ENCODE data around the gene PUS3.

Gene PUS3

GRCh38 chr11:125941267-125941618, 38.2 kb upstream of the PUS3 start:
- H3K14ac ChIP-seq (ENCODE audit: low read length) = no peak overlapping the region
- no peaks in the 10 kb centered on the region for H3K36me3 ChIP-seq (replicated peaks in 1 of 2; ENCODE audit: control insufficient read depth in 2 of 2, insufficient read depth in 2 of 2, low read length in 2 of 2)
- no CpG with 5 or more reads among the region's 4 CpGs for WGBS, 2 donors (ENCODE audit: extremely low coverage in 2 of 2, insufficient read length in 2 of 2, insufficient replicate concordance in 1 of 2)
- H3K23ac ChIP-seq (ENCODE audit: low read depth, low read length, poor library complexity) = no peak overlapping the region
- no peak overlapping the region for H2BK120ac ChIP-seq (ENCODE audit: low read depth, low read length)
- peak overlapping the region; percentile 40 for H3K18ac ChIP-seq (ENCODE audit: low read length)
- no peak overlapping the region for H3K4me3 ChIP-seq (ENCODE audit: low read length in 2 of 2)
- no peak overlapping the region for H2BK12ac ChIP-seq (ENCODE audit: low read length)
- no peak overlapping the region for H2AK5ac ChIP-seq (ENCODE audit: low read depth, low read length)
- peaks cover 3 to 13% of the 10 kb centered on the region in 2 donors for H3K4me1 ChIP-seq (ENCODE audit: control insufficient read depth in 2 of 2, insufficient read depth in 1 of 2, low read depth in 1 of 2, low read length in 2 of 2)
- DNase-seq (ENCODE audit: low spot score) = no peak
- H3K79me1 ChIP-seq (ENCODE audit: low read depth, low read length) = no peaks in the 10 kb centered on the region
- H3K4ac ChIP-seq (ENCODE audit: low read length) = no peak overlapping the region
- no peak overlapping the region for H2BK5ac ChIP-seq (ENCODE audit: low read length)
- peak overlapping the region; percentile 6 for H2BK15ac ChIP-seq (ENCODE audit: low read length)
- H4K8ac ChIP-seq (ENCODE audit: low read depth, low read length) = no peak overlapping the region
- no peak overlapping the region for H3K9ac ChIP-seq (ENCODE audit: low read depth, low read length, poor library complexity)
- peaks cover 0 to 4% (median 0%) of the 10 kb centered on the region in 3 experiments for H3K27me3 ChIP-seq (ENCODE audit: control insufficient read depth in 3 of 3, insufficient read depth in 3 of 3, low read depth in 1 of 3, low read length in 3 of 3)
- no peak overlapping the region for H3K4me2 ChIP-seq (ENCODE audit: insufficient read depth, low read length, poor library complexity, severe bottlenecking)
- H2AFZ ChIP-seq (ENCODE audit: low read length) = peak overlapping the region; percentile 53
- no peak overlapping the region for H4K91ac ChIP-seq (ENCODE audit: low read depth, low read length, poor library complexity)
- H3K9me3 ChIP-seq (replicated peaks in 1 of 2; ENCODE audit: control insufficient read depth in 2 of 2, insufficient read depth in 1 of 2, low read depth in 1 of 2, low read length in 2 of 2) = no peaks in the 10 kb centered on the region
- no peak overlapping the region for H3K27ac ChIP-seq (replicated peaks; ENCODE audit: low read length)

GRCh38 chr11:125940145-125940544, 37.1 kb upstream of the PUS3 start:
- Histone ChIP-seq H3K36me3 (replicated peaks in 1 of 2; ENCODE audit: control insufficient read depth in 2 of 2, insufficient read depth in 2 of 2, low read length in 2 of 2) (no peaks in the 10 kb centered on the region), H3K4me1 (ENCODE audit: control insufficient read depth in 2 of 2, insufficient read depth in 1 of 2, low read depth in 1 of 2, low read length in 2 of 2) (peaks cover 3 to 13% of the 10 kb centered on the region in 2 donors), H4K91ac (ENCODE audit: low read depth, low read length, poor library complexity) (no peak overlapping the region), H2BK120ac (ENCODE audit: low read depth, low read length) (no peak overlapping the region), H2AFZ (ENCODE audit: low read length) (no peak overlapping the region), H2BK15ac (ENCODE audit: low read length) (no peak overlapping the region), H3K14ac (ENCODE audit: low read length) (no peak overlapping the region), H3K18ac (ENCODE audit: low read length) (no peak overlapping the region), H3K9ac (ENCODE audit: low read depth, low read length, poor library complexity) (no peak overlapping the region), H2BK12ac (ENCODE audit: low read length) (no peak overlapping the region), H2BK5ac (ENCODE audit: low read length) (no peak overlapping the region), H3K4me3 (ENCODE audit: low read length in 2 of 2) (no peak overlapping the region), H3K79me1 (ENCODE audit: low read depth, low read length) (no peaks in the 10 kb centered on the region), H3K27me3 (ENCODE audit: control insufficient read depth in 3 of 3, insufficient read depth in 3 of 3, low read depth in 1 of 3, low read length in 3 of 3) (peaks cover 0 to 4% (median 0%) of the 10 kb centered on the region in 3 experiments), H3K27ac (replicated peaks; ENCODE audit: low read length) (no peak overlapping the region), H3K23ac (ENCODE audit: low read depth, low read length, poor library complexity) (no peak overlapping the region), H3K4ac (ENCODE audit: low read length) (no peak overlapping the region), H3K4me2 (ENCODE audit: insufficient read depth, low read length, poor library complexity, severe bottlenecking) (no peak overlapping the region), H2AK5ac (ENCODE audit: low read depth, low read length) (no peak overlapping the region), H4K8ac (ENCODE audit: low read depth, low read length) (no peak overlapping the region), H3K9me3 (replicated peaks in 1 of 2; ENCODE audit: control insufficient read depth in 2 of 2, insufficient read depth in 1 of 2, low read depth in 1 of 2, low read length in 2 of 2) (no peaks in the 10 kb centered on the region)
- DNase-seq (ENCODE audit: low spot score) = no peak
- no CpG with 5 or more reads among the region's 4 CpGs for WGBS, 2 donors (ENCODE audit: extremely low coverage in 2 of 2, insufficient read length in 2 of 2, insufficient replicate concordance in 1 of 2)

- no CpG with 5 or more reads among the region's 4 CpGs for WGBS, 2 donors (ENCODE audit: extremely low coverage in 2 of 2, insufficient read length in 2 of 2, insufficient replicate concordance in 1 of 2)
- H3K79me1 ChIP-seq (ENCODE audit: low read depth, low read length) = no peaks in the 10 kb centered on the region
- peak overlapping the region; percentile 9 for H2AFZ ChIP-seq (ENCODE audit: low read length)
- H3K36me3 ChIP-seq (replicated peaks in 1 of 2; ENCODE audit: control insufficient read depth in 2 of 2, insufficient read depth in 2 of 2, low read length in 2 of 2) = no peaks in the 10 kb centered on the region
- H3K23ac ChIP-seq (ENCODE audit: low read depth, low read length, poor library complexity) = no peak overlapping the region
- H3K27me3 ChIP-seq (ENCODE audit: control insufficient read depth in 3 of 3, insufficient read depth in 3 of 3, low read depth in 1 of 3, low read length in 3 of 3) = peaks cover 0 to 4% (median 0%) of the 10 kb centered on the region in 3 experiments
- no peak overlapping the region for H3K9ac ChIP-seq (ENCODE audit: low read depth, low read length, poor library complexity)
- no peak overlapping the region for H4K91ac ChIP-seq (ENCODE audit: low read depth, low read length, poor library complexity)
- H3K14ac ChIP-seq (ENCODE audit: low read length) = no peak overlapping the region
- DNase-seq (ENCODE audit: low spot score) = no peak
- H3K27ac ChIP-seq (replicated peaks; ENCODE audit: low read length) = no peak overlapping the region
- H3K4ac ChIP-seq (ENCODE audit: low read length) = no peak overlapping the region
- no peak overlapping the region for H3K18ac ChIP-seq (ENCODE audit: low read length)
- no peak overlapping the region for H2BK5ac ChIP-seq (ENCODE audit: low read length)
- no peak overlapping the region for H4K8ac ChIP-seq (ENCODE audit: low read depth, low read length)
- no peak overlapping the region for H2AK5ac ChIP-seq (ENCODE audit: low read depth, low read length)
- no peak overlapping the region for H3K4me2 ChIP-seq (ENCODE audit: insufficient read depth, low read length, poor library complexity, severe bottlenecking)
- H3K4me1 ChIP-seq (ENCODE audit: control insufficient read depth in 2 of 2, insufficient read depth in 1 of 2, low read depth in 1 of 2, low read length in 2 of 2) = peaks cover 3 to 13% of the 10 kb centered on the region in 2 donors
- H2BK15ac ChIP-seq (ENCODE audit: low read length) = no peak overlapping the region
- no peak overlapping the region for H3K4me3 ChIP-seq (ENCODE audit: low read length in 2 of 2)
- no peak overlapping the region for H2BK120ac ChIP-seq (ENCODE audit: low read depth, low read length)
- H2BK12ac ChIP-seq (ENCODE audit: low read length) = no peak overlapping the region
- H3K9me3 ChIP-seq (replicated peaks in 1 of 2; ENCODE audit: control insufficient read depth in 2 of 2, insufficient read depth in 1 of 2, low read depth in 1 of 2, low read length in 2 of 2) = peaks cover 0 to 2% of the 10 kb centered on the region in 2 donors
Measured at GRCh38 chr11:125939081-125939521, 36.1 kb upstream of the PUS3 start.

- H2BK5ac ChIP-seq (ENCODE audit: low read length) = no peak overlapping the region
- WGBS, 2 donors (ENCODE audit: extremely low coverage in 2 of 2, insufficient read length in 2 of 2, insufficient replicate concordance in 1 of 2) = no CpG with 5 or more reads among the region's 5 CpGs
- no peaks in the 10 kb centered on the region for H3K79me1 ChIP-seq (ENCODE audit: low read depth, low read length)
- no peak overlapping the region for H3K4ac ChIP-seq (ENCODE audit: low read length)
- H2BK12ac ChIP-seq (ENCODE audit: low read length) = no peak overlapping the region
- H2AFZ ChIP-seq (ENCODE audit: low read length) = peak overlapping the region; percentile 72
- no peak overlapping the region for H3K27ac ChIP-seq (replicated peaks; ENCODE audit: low read length)
- H3K27me3 ChIP-seq (ENCODE audit: control insufficient read depth in 3 of 3, insufficient read depth in 3 of 3, low read depth in 1 of 3, low read length in 3 of 3) = peaks cover 0 to 4% (median 0%) of the 10 kb centered on the region in 3 experiments
- H3K9ac ChIP-seq (ENCODE audit: low read depth, low read length, poor library complexity) = no peak overlapping the region
- no peak overlapping the region for H3K23ac ChIP-seq (ENCODE audit: low read depth, low read length, poor library complexity)
- no peak for DNase-seq (ENCODE audit: low spot score)
- H3K14ac ChIP-seq (ENCODE audit: low read length) = no peak overlapping the region
- no peak overlapping the region for H4K8ac ChIP-seq (ENCODE audit: low read depth, low read length)
- H2AK5ac ChIP-seq (ENCODE audit: low read depth, low read length) = no peak overlapping the region
- peaks cover 3 to 13% of the 10 kb centered on the region in 2 donors for H3K4me1 ChIP-seq (ENCODE audit: control insufficient read depth in 2 of 2, insufficient read depth in 1 of 2, low read depth in 1 of 2, low read length in 2 of 2)
- H3K36me3 ChIP-seq (replicated peaks in 1 of 2; ENCODE audit: control insufficient read depth in 2 of 2, insufficient read depth in 2 of 2, low read length in 2 of 2) = no peaks in the 10 kb centered on the region
- peaks cover 0 to 2% of the 10 kb centered on the region in 2 donors for H3K9me3 ChIP-seq (replicated peaks in 1 of 2; ENCODE audit: control insufficient read depth in 2 of 2, insufficient read depth in 1 of 2, low read depth in 1 of 2, low read length in 2 of 2)
- H2BK15ac ChIP-seq (ENCODE audit: low read length) = no peak overlapping the region
- H4K91ac ChIP-seq (ENCODE audit: low read depth, low read length, poor library complexity) = no peak overlapping the region
- no peak overlapping the region for H2BK120ac ChIP-seq (ENCODE audit: low read depth, low read length)
- H3K4me2 ChIP-seq (ENCODE audit: insufficient read depth, low read length, poor library complexity, severe bottlenecking) = no peak overlapping the region
- no peak overlapping the region for H3K4me3 ChIP-seq (ENCODE audit: low read length in 2 of 2)
- no peak overlapping the region for H3K18ac ChIP-seq (ENCODE audit: low read length)
Measured at GRCh38 chr11:125938418-125938817, 35.4 kb upstream of the PUS3 start.
